Duodenal mucosa (tissue), 2 donors: Measurements from ENCODE around the gene ZFR2.
"Not testable (repeated sequence)": the region's sequence is repeated elsewhere in the genome, so short reads cannot be mapped to it uniquely, and the experiment has no call there.

Experiments
- H3K27ac ChIP-seq: one replicate; pipeline ENCODE4 v1.7.0; 2013; ENCODE audit warnings: low read depth, low read length
- H3K27me3 ChIP-seq, 2 donors: one replicate each; pipeline ENCODE4 v1.7.0; 2013; ENCODE audit warnings: low read length in 2 of 2, control low read depth in 1 of 2; ENCODE audit not compliant: insufficient read depth in 2 of 2, control insufficient read depth in 1 of 2
- H3K36me3 ChIP-seq, 2 donors: one replicate each; pipeline ENCODE4 v1.7.0; 2013; ENCODE audit warnings: low read length in 2 of 2, control low read depth in 1 of 2; ENCODE audit not compliant: insufficient read depth in 2 of 2, control insufficient read depth in 1 of 2
- H3K4me1 ChIP-seq, 2 donors: one replicate each; pipeline ENCODE4 v1.7.0; 2013; ENCODE audit warnings: low read length in 2 of 2, control low read depth in 1 of 2; ENCODE audit not compliant: insufficient read depth in 2 of 2, control insufficient read depth in 1 of 2
- H3K4me3 ChIP-seq, 2 donors: one replicate each; pipeline ENCODE4 v1.7.0; 2013; ENCODE audit warnings: low read length in 2 of 2, low read depth in 1 of 2
- H3K9ac ChIP-seq, 2 donors: one replicate each; pipeline ENCODE4 v1.7.0; 2013; ENCODE audit warnings: low read length in 2 of 2, low read depth in 1 of 2
- H3K9me3 ChIP-seq, 2 donors: one replicate each; pipeline ENCODE4 v1.7.0; 2013; ENCODE audit warnings: low read length in 2 of 2, control low read depth in 1 of 2; ENCODE audit not compliant: control insufficient read depth in 1 of 2

Gene ZFR2

GRCh38 chr19:3874695-3875094, 5.9 kb upstream of the ZFR2 start:
- not testable (repeated sequence) for H3K36me3 ChIP-seq, H3K4me1 ChIP-seq, H3K4me3 ChIP-seq, H3K27me3 ChIP-seq, H3K9me3 ChIP-seq, H3K27ac ChIP-seq, H3K9ac ChIP-seq

GRCh38 chr19:3873151-3873550, 4.3 kb upstream of the ZFR2 start:
- no peaks in the 10 kb centered on the region for H3K9me3 ChIP-seq
- peaks cover 2 to 11% of the 10 kb centered on the region in 2 donors for H3K27me3 ChIP-seq
- H3K4me3 ChIP-seq, result no peak overlapping the region
- no peaks in the 10 kb centered on the region for H3K36me3 ChIP-seq
- no peak overlapping the region for H3K9ac ChIP-seq
- H3K4me1 ChIP-seq, result no peaks in the 10 kb centered on the region
- H3K27ac ChIP-seq, result no peak overlapping the region

- H3K4me3 ChIP-seq, result no peak overlapping the region
- H3K27ac ChIP-seq, result no peak overlapping the region
- no peaks in the 10 kb centered on the region for H3K9me3 ChIP-seq
- H3K4me1 ChIP-seq, result no peaks in the 10 kb centered on the region
- no peaks in the 10 kb centered on the region for H3K36me3 ChIP-seq
- H3K9ac ChIP-seq, result no peak overlapping the region
- H3K27me3 ChIP-seq, result peaks cover 16 to 22% of the 10 kb centered on the region in 2 donors
Observed at GRCh38 chr19:3867971-3868769, 668 bp downstream of the ZFR2 start.

GRCh38 chr19:3866910-3867638, 1.8 kb downstream of the ZFR2 start:
- Histone ChIP-seq H3K27me3 (peaks cover 16 to 22% of the 10 kb centered on the region in 2 donors), H3K27ac (no peak overlapping the region), H3K36me3 (no peaks in the 10 kb centered on the region), H3K9ac (no peak overlapping the region), H3K9me3 (no peaks in the 10 kb centered on the region), H3K4me3 (no peak overlapping the region), H3K4me1 (no peaks in the 10 kb centered on the region)

- Histone ChIP-seq H3K9ac (no peak overlapping the region), H3K27ac (no peak overlapping the region), H3K4me3 (no peak overlapping the region), H3K4me1 (no peaks in the 10 kb centered on the region), H3K9me3 (no peaks in the 10 kb centered on the region), H3K36me3 (no peaks in the 10 kb centered on the region), H3K27me3 (peaks cover 15 to 16% of the 10 kb centered on the region in 2 donors)
Observed at GRCh38 chr19:3863648-3864047, 5.2 kb downstream of the ZFR2 start.

- Histone ChIP-seq H3K9ac (no peak overlapping the region), H3K4me3 (no peak overlapping the region), H3K9me3 (no peaks in the 10 kb centered on the region), H3K27ac (no peak overlapping the region), H3K36me3 (no peaks in the 10 kb centered on the region), H3K4me1 (no peaks in the 10 kb centered on the region), H3K27me3 (peaks cover 12 to 13% of the 10 kb centered on the region in 2 donors)
Observed at GRCh38 chr19:3862826-3863500, 5.9 kb downstream of the ZFR2 start.

GRCh38 chr19:3860499-3860898, 8.3 kb downstream of the ZFR2 start:
- Histone ChIP-seq H3K4me3 (no peak overlapping the region), H3K27me3 (no peaks in the 10 kb centered on the region), H3K9me3 (no peaks in the 10 kb centered on the region)

GRCh38 chr19:3857449-3858003, 11.3 kb downstream of the ZFR2 start:
- no peak overlapping the region for H3K27ac ChIP-seq
- H3K9ac ChIP-seq, result no peak overlapping the region
- H3K36me3 ChIP-seq, result no peaks in the 10 kb centered on the region
- peaks cover 0 to 1% of the 10 kb centered on the region in 2 donors for H3K9me3 ChIP-seq
- H3K4me1 ChIP-seq, result peaks cover 0 to 2% of the 10 kb centered on the region in 2 donors
- H3K27me3 ChIP-seq, result no peaks in the 10 kb centered on the region
- H3K4me3 ChIP-seq, result no peak overlapping the region

More at GRCh38 chr19:3860499-3860898, 8.3 kb downstream of the ZFR2 start:
- Histone ChIP-seq H3K4me1 (peaks cover 0 to 1% of the 10 kb centered on the region in 2 donors), H3K27ac (no peak overlapping the region), H3K9ac (no peak overlapping the region), H3K36me3 (no peaks in the 10 kb centered on the region)

GRCh38 chr19:3855320-3855719, 13.5 kb downstream of the ZFR2 start:
- H3K36me3 ChIP-seq, result no peaks in the 10 kb centered on the region
- H3K9ac ChIP-seq, result peak overlapping the region in 1 of 2 donors; percentile 8
- H3K27ac ChIP-seq, result no peak overlapping the region
- no peaks in the 10 kb centered on the region for H3K27me3 ChIP-seq
- H3K9me3 ChIP-seq, result peaks cover 6 to 14% of the 10 kb centered on the region in 2 donors
- H3K4me1 ChIP-seq, result peaks cover 0 to 2% of the 10 kb centered on the region in 2 donors
- peak overlapping the region; percentile 16 to 43 for H3K4me3 ChIP-seq
